TTC549 (cell line): ENCODE data around the gene KLKB1.

Experiments
- FAIRE-seq: peaks from 2 replicates; lab custom pipeline; 2012; peaks lifted over from hg19 to GRCh38; lab: Jason Lieb, UNC

The KLKB1 gene

GRCh38 chr4:186227221-186227620, at the start of gene KLKB1:
Gene KLKB1 (plus strand): TSS chr4:186227507. CDS start chr4:186228196, 689 bp downstream.
- no peak for FAIRE-seq

DNA sequence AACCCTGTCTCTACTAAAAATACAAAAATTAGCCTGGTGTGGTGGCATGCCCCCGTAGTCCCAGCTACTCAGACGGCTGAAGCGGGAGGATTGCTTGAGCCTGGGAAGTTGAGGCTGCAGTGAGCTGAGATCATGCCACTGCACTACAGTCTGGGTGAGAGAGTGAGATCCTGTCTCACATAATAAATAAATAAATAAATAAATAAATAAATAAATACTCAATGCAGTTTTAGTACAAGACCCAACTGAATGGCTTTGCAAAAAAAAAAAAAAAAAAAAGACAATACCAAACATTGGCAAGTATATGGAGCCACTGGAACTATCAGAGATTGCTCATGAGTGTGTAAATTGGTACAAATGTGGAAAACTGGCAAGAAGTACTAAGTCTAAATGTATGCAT, 39.2 kb upstream of the KLKB1 start:
- no peak for FAIRE-seq

DNA sequence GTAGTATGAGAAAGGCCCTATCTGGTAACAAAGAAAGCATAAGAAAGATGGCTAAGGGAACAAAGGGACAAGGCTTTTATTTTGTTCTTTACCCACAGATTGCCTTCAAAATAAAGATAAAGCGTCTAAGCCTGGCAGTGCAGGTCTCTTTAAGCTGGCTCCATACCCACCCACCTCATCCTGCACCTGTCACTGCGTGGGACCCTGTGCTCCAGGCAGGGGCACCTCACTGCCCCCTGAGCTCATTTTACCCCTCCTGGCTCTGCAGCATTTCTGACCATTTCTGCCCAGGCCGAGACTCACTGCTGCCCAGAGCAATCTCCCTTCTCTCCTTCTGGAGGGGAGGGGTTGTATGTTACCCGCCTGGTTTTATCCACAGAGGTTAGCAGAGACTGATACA, 37.7 kb upstream of the KLKB1 start:
- no peak for FAIRE-seq

DNA sequence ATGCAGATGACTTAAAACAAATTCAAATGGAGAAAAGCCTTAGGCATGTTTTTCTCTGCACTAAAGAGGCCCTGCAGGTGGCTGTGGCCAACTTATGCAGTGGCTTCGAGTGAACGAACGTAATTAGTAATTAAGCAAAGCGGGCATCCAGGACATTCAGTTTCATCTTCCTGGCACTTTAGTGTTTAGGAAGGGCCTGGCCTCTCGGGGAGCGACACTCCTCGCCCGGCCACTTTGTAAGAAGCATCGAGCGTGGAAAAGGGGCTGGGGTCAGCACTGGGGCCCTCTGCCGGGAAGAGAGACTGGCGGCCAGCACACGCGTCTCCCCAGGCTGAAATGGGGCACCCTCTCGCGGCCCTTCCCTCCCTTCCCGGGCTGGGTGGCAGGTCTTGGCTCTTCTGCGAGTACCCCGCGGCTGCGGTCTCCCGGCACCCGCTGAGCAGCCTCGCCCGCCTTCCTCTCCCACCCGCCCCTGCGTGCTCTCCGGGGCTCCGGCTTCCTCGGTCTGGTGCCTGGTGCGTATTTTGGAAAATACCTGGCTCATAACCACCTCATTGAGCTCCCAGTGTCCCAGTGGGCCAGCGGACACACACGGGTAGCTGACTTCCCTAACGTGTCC, 36.6 kb upstream of the KLKB1 start:
- FAIRE-seq = no peak

GRCh38 chr4:186191200-186192065, 35.9 kb upstream of the KLKB1 start, which contains the start of gene CYP4V2:
Gene CYP4V2 (plus strand): TSS chr4:186191567. CDS start chr4:186191824, 257 bp downstream.
- no peak for FAIRE-seq

DNA sequence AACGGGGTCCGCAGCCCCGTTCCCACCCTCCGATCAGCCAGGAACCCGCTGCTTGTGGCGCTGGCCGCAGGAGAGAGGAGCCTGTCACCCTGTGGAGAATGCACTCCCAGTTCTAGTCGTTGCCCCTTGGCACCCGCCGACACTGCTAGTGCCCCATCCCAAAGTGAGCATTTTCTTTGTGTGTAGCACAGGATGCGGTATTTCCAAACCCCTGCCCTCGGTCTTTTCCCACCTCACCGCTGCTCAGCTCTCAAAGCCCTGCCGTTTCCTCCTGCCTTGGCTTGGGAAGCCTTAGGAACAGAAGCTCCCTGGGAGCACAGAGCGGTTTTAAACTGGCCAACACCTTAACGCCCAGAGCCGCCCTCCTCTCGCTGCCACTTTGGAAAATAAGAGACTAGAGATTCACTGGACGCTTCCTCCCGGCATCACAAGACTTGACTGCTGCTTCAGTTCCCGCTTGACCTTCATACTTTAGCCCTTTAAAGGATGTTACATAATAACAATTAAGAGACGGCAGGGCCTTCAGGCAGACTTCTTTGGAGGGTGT, 35.2 kb upstream of the KLKB1 start:
- FAIRE-seq = no peak

GRCh38 chr4:186193851-186194250, 33.5 kb upstream of the KLKB1 start:
- FAIRE-seq = no peak

- no peak for FAIRE-seq
These were observed 31.2 kb upstream of the KLKB1 start for GRCh38 chr4:186196063-186196462.

DNA sequence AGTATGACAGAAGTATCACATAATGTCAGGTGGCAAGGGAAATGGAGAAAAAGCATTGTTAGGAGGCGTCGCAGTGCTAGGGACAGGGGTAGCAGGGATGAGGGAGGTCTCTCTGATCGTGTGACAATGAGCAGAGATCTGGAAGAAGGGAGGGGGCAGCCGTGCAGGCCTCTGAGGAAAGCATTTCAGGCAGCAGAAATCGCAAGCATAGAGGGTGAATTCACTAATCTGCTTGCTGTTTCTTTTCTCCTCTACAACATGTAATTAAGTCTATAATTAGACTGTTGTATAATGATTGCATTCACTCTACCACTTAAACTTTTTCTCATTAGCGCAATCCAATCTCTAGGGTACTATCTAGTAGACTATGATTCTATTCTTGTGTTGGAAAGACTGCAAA, 26.8 kb upstream of the KLKB1 start:
- no peak for FAIRE-seq

DNA sequence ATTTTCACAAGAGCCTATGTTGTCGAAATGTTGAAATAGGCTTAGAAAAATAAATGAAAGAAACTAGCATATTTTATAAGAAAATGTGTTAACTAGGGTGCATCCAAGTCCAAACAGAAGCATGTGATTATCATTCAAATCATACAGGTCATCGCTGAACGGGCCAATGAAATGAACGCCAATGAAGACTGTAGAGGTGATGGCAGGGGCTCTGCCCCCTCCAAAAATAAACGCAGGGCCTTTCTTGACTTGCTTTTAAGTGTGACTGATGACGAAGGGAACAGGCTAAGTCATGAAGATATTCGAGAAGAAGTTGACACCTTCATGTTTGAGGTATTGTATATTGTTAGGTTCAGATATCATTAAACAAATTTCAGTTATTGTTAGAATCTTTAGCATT, 26.3 kb upstream of the KLKB1 start:
- peak; percentile 37 for FAIRE-seq

DNA sequence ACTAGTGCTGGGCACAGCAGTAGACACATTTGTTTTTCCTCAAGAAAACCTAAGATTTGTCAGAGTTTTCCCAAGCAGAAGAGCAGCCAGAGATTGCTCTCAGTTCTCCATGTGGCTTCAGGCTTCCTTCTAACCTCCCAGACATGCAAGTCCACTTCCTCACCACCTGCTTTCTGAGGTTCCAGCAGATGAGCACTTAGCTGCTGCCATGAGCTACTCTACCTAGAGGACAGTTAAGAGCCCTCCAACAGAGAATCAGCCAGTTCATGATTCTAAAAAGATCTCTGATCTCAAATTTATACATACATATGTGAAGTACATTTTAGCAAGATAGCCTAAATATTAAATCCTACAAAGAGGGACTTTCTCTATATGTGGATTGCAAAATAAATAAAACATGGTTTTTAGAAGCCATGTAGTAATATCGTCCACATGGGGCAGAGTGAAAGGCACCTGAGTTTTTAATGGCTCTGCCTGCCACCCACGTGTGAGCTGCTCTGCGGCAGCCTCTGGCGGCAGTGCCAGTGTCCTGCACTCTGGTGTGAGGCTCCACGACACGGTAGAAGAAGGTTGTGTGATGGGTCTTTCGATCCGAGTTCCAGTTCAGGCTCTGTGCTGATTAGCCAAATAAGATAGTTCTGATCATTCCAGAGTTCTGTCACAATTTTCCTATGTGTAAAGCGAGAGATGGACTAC, 25.6 kb upstream of the KLKB1 start:
- no peak for FAIRE-seq

DNA sequence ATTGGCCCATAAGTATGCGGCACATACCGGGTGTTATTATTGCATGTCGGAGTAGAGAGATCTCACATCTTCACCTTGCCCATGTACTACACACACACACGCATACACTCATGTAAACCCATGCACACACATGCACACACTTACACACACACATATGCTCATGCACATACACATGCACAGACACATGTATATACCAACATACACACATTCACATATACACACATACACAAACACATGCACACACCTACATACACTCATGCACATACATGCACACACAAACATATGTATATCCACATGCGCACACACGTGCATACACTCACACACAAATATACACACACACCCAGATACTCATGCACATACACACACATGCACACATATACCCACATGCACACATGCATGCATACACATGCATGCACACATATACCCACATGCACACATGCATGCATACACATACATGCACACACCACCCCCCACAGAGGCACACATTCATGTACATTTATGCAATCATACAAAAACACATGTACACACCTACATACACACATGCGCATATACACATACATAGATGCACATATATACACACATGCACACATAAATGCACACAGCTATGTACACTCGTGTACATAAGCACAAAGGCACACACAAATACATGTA, 24.7 kb upstream of the KLKB1 start:
- FAIRE-seq = no peak

DNA sequence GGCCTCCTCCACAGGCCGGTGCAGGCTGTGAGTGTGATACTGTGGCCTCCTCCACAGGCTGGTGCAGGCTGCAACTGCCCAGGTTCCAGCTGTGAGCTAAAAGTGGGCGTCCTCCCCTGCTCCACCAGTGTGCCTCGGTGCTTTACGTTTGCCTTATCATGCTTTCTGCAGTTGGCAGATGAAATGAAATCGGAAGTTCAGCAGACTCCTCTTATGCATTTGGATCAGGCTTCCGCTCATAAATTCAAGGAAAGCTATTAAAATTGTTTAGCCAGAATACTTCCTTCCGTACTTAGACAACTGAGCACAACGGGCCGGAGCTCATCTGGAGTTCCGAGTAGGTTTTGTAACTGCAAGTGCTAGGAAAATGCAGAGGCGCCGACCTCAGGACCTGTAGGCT, 23.9 kb upstream of the KLKB1 start:
- no peak for FAIRE-seq

DNA sequence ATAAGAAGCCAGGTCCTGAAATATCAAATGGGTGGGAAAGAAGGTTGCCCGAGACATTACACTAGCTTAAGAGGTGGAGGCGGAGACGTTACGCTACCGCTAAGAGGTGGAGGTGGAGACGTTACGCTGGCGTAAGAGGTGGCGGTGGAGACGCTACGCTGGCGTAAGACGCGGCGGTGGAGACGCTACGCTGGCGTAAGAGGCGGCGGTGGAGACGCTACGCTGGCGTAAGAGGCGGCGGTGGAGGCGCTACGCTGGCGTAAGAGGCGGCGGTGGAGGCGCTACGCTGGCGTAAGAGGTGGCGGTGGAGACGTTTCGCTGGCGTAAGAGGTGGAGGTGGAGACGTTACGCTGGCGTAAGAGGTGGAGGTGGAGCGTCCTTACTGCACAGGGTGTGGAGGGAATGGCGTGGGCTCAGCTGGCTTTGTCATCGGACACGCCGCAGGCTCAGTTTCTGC, 23.2 kb upstream of the KLKB1 start:
- FAIRE-seq = no peak

GRCh38 chr4:186204686-186205085, 22.6 kb upstream of the KLKB1 start:
- no peak for FAIRE-seq

DNA sequence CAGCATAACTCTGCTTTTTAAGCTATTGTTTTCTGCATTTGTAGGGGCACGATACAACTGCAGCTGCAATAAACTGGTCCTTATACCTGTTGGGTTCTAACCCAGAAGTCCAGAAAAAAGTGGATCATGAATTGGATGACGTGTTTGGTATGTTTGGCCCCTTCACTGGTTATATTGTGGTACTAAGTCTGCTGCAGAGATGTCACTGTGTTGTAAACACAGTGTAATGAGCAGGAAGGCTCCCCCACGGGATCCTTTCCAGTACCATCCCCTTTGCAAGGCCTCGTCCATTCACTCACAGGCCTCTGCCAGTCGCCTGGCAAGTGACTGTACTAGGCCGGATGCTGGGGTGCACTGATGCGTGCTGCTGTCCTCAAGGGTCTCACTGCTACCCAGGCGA, 22.2 kb upstream of the KLKB1 start:
- FAIRE-seq = no peak

GRCh38 chr4:186216465-186217024, 10.8 kb upstream of the KLKB1 start:
- no peak for FAIRE-seq

DNA sequence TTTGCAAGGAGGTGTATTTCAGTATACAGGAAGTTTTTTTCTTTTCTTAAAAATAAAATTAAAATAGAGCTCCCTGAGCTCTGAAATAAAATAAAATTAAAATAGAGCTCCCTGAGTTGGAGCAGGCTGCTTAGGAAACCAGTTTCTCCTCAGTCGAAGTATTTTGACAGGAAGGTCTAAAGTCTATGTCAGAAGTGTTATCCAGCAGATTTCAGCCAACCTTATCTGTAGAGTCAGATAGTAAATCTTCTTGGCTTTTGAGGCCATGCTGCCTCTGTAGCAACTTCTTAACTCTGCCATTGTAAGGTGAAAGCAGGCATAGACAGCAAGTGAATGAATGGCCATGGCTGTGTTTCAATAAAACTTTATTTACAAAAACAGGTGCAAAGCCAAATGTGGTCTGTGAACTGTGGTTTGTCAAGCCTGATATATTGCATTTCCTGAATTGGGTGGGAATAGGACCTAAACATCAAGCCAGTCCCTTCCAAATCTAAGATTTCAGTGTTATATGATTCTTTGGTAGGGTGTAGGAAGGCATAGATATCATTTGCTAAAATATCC, 9.5 kb upstream of the KLKB1 start:
- no peak for FAIRE-seq

DNA sequence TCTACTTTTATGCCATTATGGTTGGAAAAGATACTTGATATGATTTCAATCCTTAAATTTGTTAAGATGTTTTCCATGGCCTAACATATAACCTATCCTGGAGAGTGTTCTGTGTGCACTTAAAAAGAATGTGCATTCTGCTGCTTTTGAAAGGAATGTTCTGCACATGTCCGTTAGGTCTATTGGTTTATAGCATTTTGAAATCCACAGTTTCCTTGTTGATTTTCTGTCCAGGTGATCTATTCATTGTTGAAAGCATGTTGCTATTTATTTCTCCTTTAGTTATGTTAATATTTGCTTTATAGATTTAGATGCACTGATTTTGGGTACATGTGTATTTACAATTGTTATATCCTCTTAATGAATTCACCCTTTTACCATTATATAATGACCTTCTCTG, 5.7 kb upstream of the KLKB1 start:
- no peak for FAIRE-seq

DNA sequence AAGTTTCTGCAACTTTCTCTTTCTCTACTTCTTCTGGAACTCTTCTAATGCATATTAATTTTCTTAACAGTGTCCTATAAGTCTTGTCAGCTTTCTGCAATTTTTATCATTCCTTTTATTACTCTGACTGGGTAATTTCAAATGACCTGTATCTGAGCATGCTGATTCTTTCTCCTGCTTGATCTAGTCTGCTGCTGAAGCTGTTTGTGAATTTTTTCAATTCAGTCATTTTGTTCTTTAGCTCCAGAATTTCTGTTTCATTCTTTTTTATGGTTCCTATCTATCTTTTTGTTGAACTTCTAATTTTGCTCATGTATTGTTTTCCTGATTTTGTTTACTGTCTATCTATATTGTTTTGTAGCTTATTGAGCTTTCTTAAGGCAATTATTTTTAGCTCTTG, 1.5 kb upstream of the KLKB1 start:
- no peak for FAIRE-seq

- FAIRE-seq = no peak
These were observed 652 bp upstream of the KLKB1 start for GRCh38 chr4:186226521-186227189.
